ENCODE measurements around the gene ACOX3.

Gene ACOX3

DNA sequence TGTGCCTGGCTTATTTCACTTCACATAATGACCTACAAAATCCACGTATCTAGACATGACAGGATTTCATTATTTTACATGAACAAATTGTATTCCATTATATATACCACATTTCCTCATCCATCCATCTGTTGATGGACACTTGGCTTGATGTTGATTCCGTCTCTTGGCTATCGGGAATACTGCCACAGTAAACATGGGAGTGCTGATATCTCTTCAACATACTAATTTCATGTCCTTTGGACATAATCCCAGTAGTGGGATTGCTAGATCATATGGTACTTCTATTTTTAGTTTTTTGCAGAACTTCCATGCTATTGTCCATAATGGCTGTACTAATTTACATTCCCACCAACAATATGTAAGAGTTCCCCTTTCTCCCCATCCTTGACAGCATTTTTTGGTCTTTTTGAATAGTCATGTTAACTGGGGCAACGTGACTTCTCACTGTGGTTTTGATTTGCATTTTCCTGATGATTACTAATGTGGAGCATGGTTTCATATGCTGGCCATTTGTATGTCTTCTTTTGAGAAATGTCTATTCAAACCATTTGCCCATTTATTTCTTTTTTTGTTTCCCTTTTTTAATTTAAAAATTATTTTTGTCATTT, 102.1 kb downstream of the ACOX3 start:
- no peak overlapping the region for H3K4me3 ChIP-seq (ENCODE audit: low read length)
- no peak for TF ChIP-seq CTCF (conservative IDR thresholded peaks at IDR 0.05; ENCODE audit: low read length)
- no peak for DNase-seq (ENCODE audit: low read depth)

- TF ChIP-seq CTCF (conservative IDR thresholded peaks at IDR 0.05; ENCODE audit: low read length) = no peak
- H3K4me3 ChIP-seq (ENCODE audit: low read length) = no peak overlapping the region
- peak; percentile 25 for DNase-seq (ENCODE audit: low read depth)
These were observed 104.0 kb downstream of the ACOX3 start for GRCh38 chr4:8336412-8337075.

GRCh38 chr4:8335848-8336247, 104.7 kb downstream of the ACOX3 start:
- no peak overlapping the region for H3K4me3 ChIP-seq (ENCODE audit: low read length)
- DNase-seq (ENCODE audit: low read depth) = no peak
- TF ChIP-seq CTCF (conservative IDR thresholded peaks at IDR 0.05; ENCODE audit: low read length) = no peak

DNA sequence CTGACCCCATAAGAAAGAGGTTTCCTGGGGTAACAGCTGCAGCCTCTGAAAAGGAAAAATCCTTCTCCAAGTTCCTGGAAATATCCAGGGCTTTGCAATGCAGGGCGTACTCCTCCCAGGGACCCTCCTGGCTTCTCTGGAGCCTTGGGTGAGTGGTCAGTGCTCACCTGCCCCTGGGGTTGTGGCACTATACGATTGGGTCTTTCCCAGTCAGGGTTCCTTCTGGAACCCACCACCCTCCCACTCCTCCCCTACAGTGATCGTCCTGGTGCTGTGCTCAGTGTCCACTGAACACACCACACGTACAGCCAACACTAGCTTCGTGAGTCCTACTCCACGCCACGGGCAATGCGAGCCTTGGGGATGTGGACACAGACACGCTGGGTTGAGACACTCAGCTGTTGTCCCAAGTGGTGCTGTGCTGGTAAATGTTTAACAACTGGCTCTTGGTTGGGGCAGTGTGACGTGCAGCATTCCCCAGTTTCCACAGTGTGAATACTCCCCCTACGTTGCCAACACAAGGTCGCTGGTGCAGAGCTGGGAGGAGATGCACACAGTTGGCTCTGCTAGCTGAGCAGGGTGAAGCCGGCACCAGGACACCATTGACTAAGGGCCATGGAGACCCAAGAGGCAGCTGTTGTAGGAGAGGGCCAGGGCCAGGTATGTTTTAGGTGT, 105.6 kb downstream of the ACOX3 start:
- no peak overlapping the region for H3K4me3 ChIP-seq (ENCODE audit: low read length)
- DNase-seq (ENCODE audit: low read depth) = no peak
- TF ChIP-seq CTCF (conservative IDR thresholded peaks at IDR 0.05; ENCODE audit: low read length) = no peak

DNA sequence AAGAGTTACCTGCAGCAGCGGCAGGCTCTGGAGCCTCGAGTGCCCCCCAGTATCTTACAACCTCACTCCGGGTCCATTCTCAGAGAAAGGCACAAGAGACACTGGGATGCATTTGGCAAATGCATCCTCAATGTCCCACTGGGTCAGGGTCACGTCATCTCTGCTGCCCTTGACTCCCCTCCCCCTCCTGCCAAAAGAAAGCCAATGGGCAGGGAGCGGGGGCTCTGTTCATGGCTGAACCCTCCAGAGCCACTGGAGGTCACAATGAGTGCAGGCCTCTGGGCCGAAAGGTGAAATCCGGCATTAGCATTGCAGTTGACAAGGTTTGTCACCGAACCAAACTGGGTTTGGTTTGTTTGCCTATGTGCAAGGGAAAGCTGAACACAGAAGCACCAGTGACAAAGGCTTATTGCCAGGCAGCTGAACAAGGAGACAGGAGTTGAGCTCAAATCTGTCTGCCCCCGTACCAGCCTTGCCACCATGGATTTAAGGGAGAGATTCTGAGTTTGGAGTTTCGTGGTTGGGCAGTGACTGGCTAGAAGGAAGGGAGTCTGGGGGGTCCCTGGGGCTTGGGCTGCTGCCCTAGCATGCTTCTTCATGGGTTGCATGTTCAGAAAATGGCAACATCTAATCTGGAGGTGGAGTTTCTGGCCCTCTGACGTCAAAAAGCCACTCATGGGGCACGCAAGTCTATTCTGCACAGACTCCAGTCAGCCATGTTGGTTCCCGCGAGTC, 106.6 kb downstream of the ACOX3 start:
- H3K4me3 ChIP-seq (ENCODE audit: low read length) = no peak overlapping the region
- TF ChIP-seq CTCF (conservative IDR thresholded peaks at IDR 0.05; ENCODE audit: low read length) = no peak
- DNase-seq (ENCODE audit: low read depth) = no peak

GRCh38 chr4:8332891-8333331, 107.6 kb downstream of the ACOX3 start:
- H3K4me3 ChIP-seq (ENCODE audit: low read length) = no peak overlapping the region
- no peak for TF ChIP-seq CTCF (conservative IDR thresholded peaks at IDR 0.05; ENCODE audit: low read length)
- DNase-seq (ENCODE audit: low read depth) = no peak

Data from AG10803 (cell line).